Measurements from ENCODE around the gene APBB1IP.

The APBB1IP gene

GRCh38 chr10:26506736-26507135 lies 68.6 kb downstream of the APBB1IP start:
- H3K27ac ChIP-seq = no peak overlapping the region
- H3K4me3 ChIP-seq = no peak overlapping the region
- H3K27me3 ChIP-seq = no peaks in the 10 kb centered on the region
- no peaks in the 10 kb centered on the region for H3K4me1 ChIP-seq
- no peak for DNase-seq
- peaks cover 0 to 2% (median 0%) of the 10 kb centered on the region in 3 donors for H3K36me3 ChIP-seq
- TF ChIP-seq CTCF (IDR thresholded peaks at IDR 0.05) = no peak
- no peaks in the 10 kb centered on the region for H3K9me3 ChIP-seq
- intact Hi-C loops (cut with DNase I; ENCODE audit: low total_unique reads) = no loop called here

- Histone ChIP-seq H3K27ac (no peak overlapping the region), H3K36me3 (peaks cover 0 to 9% (median 0%) of the 10 kb centered on the region in 3 donors), H3K27me3 (no peaks in the 10 kb centered on the region), H3K4me3 (no peak overlapping the region), H3K9me3 (peaks cover 0 to 7% (median 0%) of the 10 kb centered on the region in 3 donors), H3K4me1 (no peaks in the 10 kb centered on the region)
- DNase-seq = no peak
- TF ChIP-seq CTCF (IDR thresholded peaks at IDR 0.05) = no peak
- intact Hi-C loops (cut with DNase I; ENCODE audit: low total_unique reads) = no loop called here
Observed at GRCh38 chr10:26507441-26507840, 69.3 kb downstream of the APBB1IP start.

GRCh38 chr10:26508016-26508415 lies 69.9 kb downstream of the APBB1IP start:
- no peak for DNase-seq
- no peaks in the 10 kb centered on the region for H3K27me3 ChIP-seq
- no peak overlapping the region for H3K4me3 ChIP-seq
- TF ChIP-seq CTCF (IDR thresholded peaks at IDR 0.05) = no peak
- no peak overlapping the region for H3K27ac ChIP-seq
- H3K9me3 ChIP-seq = peaks cover 0 to 13% (median 0%) of the 10 kb centered on the region in 3 donors
- no peaks in the 10 kb centered on the region for H3K4me1 ChIP-seq
- intact Hi-C loops (cut with DNase I; ENCODE audit: low total_unique reads) = no loop called here
- H3K36me3 ChIP-seq = peaks cover 0 to 9% (median 0%) of the 10 kb centered on the region in 3 donors

GRCh38 chr10:26509307-26509706 lies 71.2 kb downstream of the APBB1IP start:
- intact Hi-C loops (cut with DNase I; ENCODE audit: low total_unique reads) = no loop called here
- H3K4me3 ChIP-seq = no peak overlapping the region
- H3K27ac ChIP-seq = no peak overlapping the region
- DNase-seq = no peak
- no peaks in the 10 kb centered on the region for H3K27me3 ChIP-seq
- H3K9me3 ChIP-seq = peaks cover 0 to 14% (median 0%) of the 10 kb centered on the region in 3 donors
- H3K4me1 ChIP-seq = no peaks in the 10 kb centered on the region
- TF ChIP-seq CTCF (IDR thresholded peaks at IDR 0.05) = no peak
- H3K36me3 ChIP-seq = peaks cover 0 to 9% (median 0%) of the 10 kb centered on the region in 3 donors

- peaks cover 0 to 14% (median 0%) of the 10 kb centered on the region in 3 donors for H3K9me3 ChIP-seq
- intact Hi-C loops (cut with DNase I; ENCODE audit: low total_unique reads) = no loop called here
- H3K27ac ChIP-seq = no peak overlapping the region
- H3K4me1 ChIP-seq = no peaks in the 10 kb centered on the region
- H3K27me3 ChIP-seq = no peaks in the 10 kb centered on the region
- no peak for TF ChIP-seq CTCF (IDR thresholded peaks at IDR 0.05)
- H3K4me3 ChIP-seq = no peak overlapping the region
- H3K36me3 ChIP-seq = peaks cover 0 to 9% (median 0%) of the 10 kb centered on the region in 3 donors
- DNase-seq = no peak
Observed at GRCh38 chr10:26513101-26513500, 75.0 kb downstream of the APBB1IP start.
